Spleen (tissue), 7 donors: ENCODE measurements around the gene MEFV.

ENCODE experiments used
- CTCF ChIP-seq, 11 experiments: fragments of 200-600 bp in 7 of 11; fragments of 450-650 bp in 4 of 11; sonication (generic) in 4 of 11; IDR thresholded peaks in 8 of 11; conservative IDR thresholded peaks in 3 of 11; 1 replicate in 7 of 11; 2 replicates in 4 of 11; pipeline versions ENCODE4 v1.4.0 to v1.8.0; 2016 to 2021; ENCODE audit warnings: antibody characterized with exemption in 11 of 11, inconsistent platforms in 4 of 11, mild to moderate bottlenecking in 1 of 11
- POLR2A ChIP-seq, 3 donors: fragments of 450-650 bp; IDR thresholded peaks; one replicate each; pipeline ENCODE4 v1.5.1; 2017; ENCODE audit warnings: antibody characterized with exemption in 3 of 3, mild to moderate bottlenecking in 1 of 3
- donor health status: DM: no; HTN: no; CAD: no; lungs with moderate emphysema.
- donor health status: DM: no; HTN: no; CAD: no.
- donor health status: DM: no; HTN: no; CAD: no.

DNA sequence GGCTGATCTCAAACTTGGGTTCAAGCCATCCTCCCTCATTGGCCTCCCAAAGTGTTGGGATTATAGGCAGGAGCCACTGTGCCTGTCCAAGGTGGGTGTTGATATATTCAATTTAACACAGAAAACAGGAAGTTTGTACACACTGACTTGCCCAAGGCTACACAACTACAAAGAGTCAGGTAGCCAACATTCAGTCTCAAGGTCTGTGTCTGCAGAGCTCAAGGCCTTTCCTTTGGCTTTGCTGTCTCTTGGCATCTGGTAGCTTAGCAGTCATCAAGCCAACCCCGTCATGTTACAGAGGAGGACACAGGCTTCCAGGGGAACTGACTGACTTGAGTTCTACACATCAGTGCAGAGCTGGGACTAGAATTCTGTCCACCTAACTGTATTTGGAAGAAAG is 11.9 kb upstream of the MEFV start:
- TF ChIP-seq POLR2A (IDR thresholded peaks at IDR 0.05) = peak in 1 of 3 donors; percentile 5
- no peak for TF ChIP-seq CTCF (IDR thresholded peaks at IDR 0.05 in 8 of 11, conservative IDR thresholded peaks at IDR 0.05 in 3 of 11)
